HG03095 (cell line): ENCODE data around the gene CERS2.
"Not testable (repeated sequence)": the region's sequence is repeated elsewhere in the genome, so short reads cannot be mapped to it uniquely, and the experiment has no call there.

Experiments used
- ATAC-seq: cut with Tn5 transposase; IDR thresholded peaks from one replicate; pipeline ENCODE4 v1.9.1; 2021; ENCODE audit warnings: moderate library complexity; ENCODE audit not compliant: unreplicated experiment

Gene CERS2

GRCh38 chr1:150971583-150972416 lies 2.8 kb downstream of the CERS2 start:
- no peak for ATAC-seq

GRCh38 chr1:150970808-150971582 lies 3.6 kb downstream of the CERS2 start:
- no peak for ATAC-seq

- no peak for ATAC-seq
Observed at GRCh38 chr1:150969626-150970025, 5.0 kb downstream of the CERS2 start.

GRCh38 chr1:150968491-150968890 lies 6.1 kb downstream of the CERS2 start:
- no peak for ATAC-seq

- no peak for ATAC-seq
Observed at GRCh38 chr1:150967936-150968335, 6.7 kb downstream of the CERS2 start.

GRCh38 chr1:150966011-150966410 lies 8.6 kb downstream of the CERS2 start:
- ATAC-seq: no peak

GRCh38 chr1:150965605-150966004 lies 9.0 kb downstream of the CERS2 start:
- no peak for ATAC-seq

- ATAC-seq: no peak
Observed at GRCh38 chr1:150964164-150964489, 10.5 kb downstream of the CERS2 start.

GRCh38 chr1:150963321-150964163 lies 11.1 kb downstream of the CERS2 start:
- no peak for ATAC-seq

- no peak for ATAC-seq
Observed at GRCh38 chr1:150961756-150962155, 12.9 kb downstream of the CERS2 start.

- ATAC-seq: no peak
Observed at GRCh38 chr1:150960646-150961045, 14.0 kb downstream of the CERS2 start.

- ATAC-seq: no peak
Observed at GRCh38 chr1:150957666-150958065, 17.0 kb downstream of the CERS2 start.

GRCh38 chr1:150955280-150955679 lies 19.4 kb downstream of the CERS2 start:
- ATAC-seq: no peak

- ATAC-seq: no peak
Observed at GRCh38 chr1:150954708-150955107, 19.9 kb downstream of the CERS2 start.

GRCh38 chr1:150944856-150945255 lies 29.8 kb downstream of the CERS2 start:
- no peak for ATAC-seq

GRCh38 chr1:150931773-150932172 lies 42.9 kb downstream of the CERS2 start:
- ATAC-seq: no peak

- ATAC-seq: not testable (repeated sequence)
Observed at GRCh38 chr1:150928775-150929174, 45.9 kb downstream of the CERS2 start.

- no peak for ATAC-seq
Observed at GRCh38 chr1:150928286-150928685, 46.3 kb downstream of the CERS2 start.

GRCh38 chr1:150927624-150928023 lies 47.0 kb downstream of the CERS2 start:
- ATAC-seq: no peak

GRCh38 chr1:150926097-150926741 lies 48.4 kb downstream of the CERS2 start, which contains the start of gene SETDB1:
Gene SETDB1 (plus strand): TSS chr1:150926363. CDS start chr1:150927715, 1,352 bp downstream.
- peak; percentile 58 for ATAC-seq

- ATAC-seq: no peak
Observed at GRCh38 chr1:150925080-150925479, 49.6 kb downstream of the CERS2 start.
